Liver (tissue), 9 donors: ENCODE measurements around the gene DUSP2. TPM values are rescaled to one million over a fixed set of nuclear protein-coding genes. Genes with fewer than 3 reads are reported as not detected.

Experiments used
- DNase-seq: peaks from one replicate; pipeline ENCODE4 v3.0.0-alpha.2; 2017; ENCODE audit warnings: low spot score
- H3K27ac ChIP-seq, 2 donors: one replicate each; pipeline ENCODE4 v1.7.0; 2013; ENCODE audit warnings: inconsistent platforms in 2 of 2, low read length in 2 of 2, control low read depth in 1 of 2, low read depth in 1 of 2, mild to moderate bottlenecking in 1 of 2
- H3K27me3 ChIP-seq, 4 donors: one replicate each; pipeline versions ENCODE4 v1.6.1 to v1.7.0; 2013; ENCODE audit warnings: low read length in 3 of 4, inconsistent platforms in 1 of 4, mild to moderate bottlenecking in 1 of 4, moderate library complexity in 1 of 4; ENCODE audit not compliant: control insufficient read depth in 4 of 4, insufficient read depth in 4 of 4
- H3K36me3 ChIP-seq, 4 donors: one replicate each; pipeline versions ENCODE4 v1.6.1 to v1.7.0; 2013; ENCODE audit warnings: low read length in 3 of 4, mild to moderate bottlenecking in 3 of 4, low read depth in 1 of 4, moderate library complexity in 1 of 4; ENCODE audit not compliant: control insufficient read depth in 4 of 4, insufficient read depth in 3 of 4
- H3K4me1 ChIP-seq, 4 donors: one replicate each; pipeline versions ENCODE4 v1.6.1 to v1.7.0; 2013; ENCODE audit warnings: low read length in 3 of 4, mild to moderate bottlenecking in 3 of 4, moderate library complexity in 1 of 4; ENCODE audit not compliant: control insufficient read depth in 4 of 4, insufficient read depth in 4 of 4
- H3K4me3 ChIP-seq, 3 donors: one replicate each; pipeline versions ENCODE4 v1.6.1 to v1.7.0; 2013; ENCODE audit warnings: low read length in 3 of 3, control low read depth in 1 of 3, low read depth in 1 of 3, mild to moderate bottlenecking in 1 of 3
- H3K9ac ChIP-seq, 2 donors: one replicate each; pipeline ENCODE4 v1.7.0; 2013; ENCODE audit warnings: low read length in 2 of 2, mild to moderate bottlenecking in 2 of 2, moderate library complexity in 2 of 2, control low read depth in 1 of 2, low read depth in 1 of 2
- H3K9me3 ChIP-seq, 4 donors: one replicate each; pipeline versions ENCODE4 v1.6.1 to v1.7.0; 2013; ENCODE audit warnings: low read length in 3 of 4; ENCODE audit not compliant: control insufficient read depth in 4 of 4
- ATF3 ChIP-seq: IDR thresholded peaks from 2 replicates; pipeline ENCODE4 v1.6.1; 2016; ENCODE audit warnings: antibody characterized with exemption
- EGR1 ChIP-seq, 2 donors: IDR thresholded peaks; 2 replicates each; pipeline ENCODE4 v1.6.1; 2016 to 2018; ENCODE audit warnings: antibody characterized with exemption in 2 of 2, low read depth in 2 of 2
- FOXA1 ChIP-seq: IDR thresholded peaks from 2 replicates; pipeline ENCODE4 v1.6.1; 2016; ENCODE audit warnings: antibody characterized with exemption
- FOXA2 ChIP-seq: IDR thresholded peaks from 2 replicates; pipeline ENCODE4 v1.6.1; 2016; ENCODE audit warnings: antibody characterized with exemption
- GABPA ChIP-seq, 2 donors: IDR thresholded peaks in 1 of 2; conservative IDR thresholded peaks in 1 of 2; 2 replicates each; pipeline ENCODE4 v1.6.1; 2016; ENCODE audit warnings: antibody characterized with exemption in 2 of 2, mild to moderate bottlenecking in 1 of 2, moderate library complexity in 1 of 2
- HNF4A ChIP-seq, 2 donors: conservative IDR thresholded peaks; 2 replicates each; pipeline ENCODE4 v1.6.1; 2016; ENCODE audit warnings: antibody characterized with exemption in 2 of 2, mild to moderate bottlenecking in 2 of 2
- HNF4G ChIP-seq: IDR thresholded peaks from 2 replicates; pipeline ENCODE4 v1.6.1; 2016; ENCODE audit warnings: antibody characterized with exemption
- JUND ChIP-seq, 2 donors: IDR thresholded peaks; 2 replicates each; pipeline ENCODE4 v1.6.1; 2016; ENCODE audit warnings: antibody characterized with exemption in 2 of 2
- MAX ChIP-seq: IDR thresholded peaks from 2 replicates; pipeline ENCODE4 v1.6.1; 2016; ENCODE audit warnings: antibody characterized with exemption
- NR2F2 ChIP-seq: IDR thresholded peaks from 2 replicates; pipeline ENCODE4 v1.6.1; 2016; ENCODE audit warnings: antibody characterized with exemption
- RAD21 ChIP-seq, 2 donors: IDR thresholded peaks; 2 replicates each; pipeline ENCODE4 v1.6.1; 2016; ENCODE audit warnings: antibody characterized with exemption in 2 of 2, mild to moderate bottlenecking in 2 of 2
- REST ChIP-seq: IDR thresholded peaks from 2 replicates; pipeline ENCODE4 v1.6.1; 2016; ENCODE audit warnings: antibody characterized with exemption, mild to moderate bottlenecking
- RXRA ChIP-seq, 2 donors: IDR thresholded peaks; 2 replicates each; pipeline ENCODE4 v1.6.1; 2017 to 2018; ENCODE audit warnings: antibody characterized with exemption in 2 of 2, mild to moderate bottlenecking in 1 of 2
- SP1 ChIP-seq: IDR thresholded peaks from 2 replicates; pipeline ENCODE4 v1.6.1; 2018; ENCODE audit warnings: antibody characterized with exemption, mild to moderate bottlenecking
- TAF1 ChIP-seq: conservative IDR thresholded peaks from 2 replicates; pipeline ENCODE4 v1.6.1; 2016; ENCODE audit warnings: antibody characterized with exemption, mild to moderate bottlenecking
- YY1 ChIP-seq: IDR thresholded peaks from 2 replicates; pipeline ENCODE4 v1.6.1; 2016; ENCODE audit warnings: antibody characterized with exemption, mild to moderate bottlenecking
- ZBTB33 ChIP-seq: IDR thresholded peaks from 2 replicates; pipeline ENCODE4 v1.6.1; 2016; ENCODE audit warnings: antibody characterized with exemption
- WGBS: extraction: QIAGEN DNeasy Blood & Tissue Kit; methylation state at CpG from one replicate; pipeline ENCODE4 v1.1.7; 2013; 5-methylcytosine and 5-hydroxymethylcytosine counted together
- polyA plus RNA-seq, 2 donors: library from polyadenylated mRNA; stranded (reverse) in 1 of 2; unstranded in 1 of 2; fragments of 200-250 nt in 1 of 2; fragments of >200 nt in 1 of 2; fragmentation: Nextera tagmentation in 1 of 2; extraction: Ambion mirVana in 1 of 2; gene quantifications; one replicate each; pipeline versions ENCODE4 v1.2.1 to v1.2.3, GENCODE V29; 2013 to 2015
- total RNA-seq, 2 donors: library from RNA; depleted of rRNA; stranded (reverse); fragments of >200 nt; gene quantifications; one replicate each; pipeline ENCODE4 v1.2.3, GENCODE V29; 2014
- TF ChIP-seq, protein P1 (sequence below): fragments of 150-350 bp; IDR thresholded peaks from 2 replicates; pipeline ENCODE4 v1.5.1; 2017; ENCODE audit warnings: improper control_type of control experiment, low read depth, low read length; ENCODE audit not compliant: missing input control
- donor health status: healthy.
- donor health status: healthy.
- donor health status: healthy.
- donor health status: healthy.
- donor health status: healthy.

The DUSP2 gene
- total and polyA plus RNA-seq, 4 donors, result 0.99 to 2.8 (median 1.6) TPM

DNA sequence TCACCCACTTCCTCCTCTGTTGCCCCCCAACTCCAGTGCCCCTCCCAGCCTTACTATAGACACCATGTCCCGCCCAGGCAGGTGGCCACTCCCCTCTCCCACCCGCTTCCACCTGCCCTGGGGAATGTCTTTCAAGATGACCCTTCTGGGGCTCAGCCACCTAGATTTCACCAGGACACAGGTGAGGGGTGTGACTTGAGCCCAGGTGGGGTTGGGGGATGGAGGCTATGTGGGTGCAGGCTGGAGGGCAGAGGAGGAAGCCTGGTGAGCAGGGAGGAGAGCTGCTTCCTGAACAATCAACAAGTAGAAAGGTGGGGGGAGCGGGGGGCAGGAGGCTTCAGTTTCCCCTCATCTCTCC is 37.6 kb downstream of the DUSP2 start:
- peaks cover 0 to 10% (median 5%) of the 10 kb centered on the region in 4 donors for H3K9me3 ChIP-seq
- WGBS, result 79% methylated on average over 3 of the region's 3 CpGs

More for the DNA sequence above, 37.6 kb downstream of the DUSP2 start:
- H3K9ac ChIP-seq, result no peak overlapping the region
- H3K4me3 ChIP-seq, result no peak overlapping the region
- TF ChIP-seq NR2F2 (no peak), JUND (IDR thresholded peaks at IDR 0.05) (no peak), FOXA1 (no peak), TAF1 (no peak), RAD21 (IDR thresholded peaks at IDR 0.05) (no peak), HNF4G (no peak), EGR1 (IDR thresholded peaks at IDR 0.05; ENCODE audit: low read depth in 2 of 2) (no peak), YY1 (no peak), ZBTB33 (no peak), SP1 (no peak), HNF4A (conservative IDR thresholded peaks at IDR 0.05) (no peak), REST (no peak), FOXA2 (no peak), ATF3 (no peak), RXRA (IDR thresholded peaks at IDR 0.05) (no peak), GABPA (IDR thresholded peaks at IDR 0.05 in 1 of 2, conservative IDR thresholded peaks at IDR 0.05 in 1 of 2) (no peak), MAX (no peak)
- TF ChIP-seq, protein P1, sequence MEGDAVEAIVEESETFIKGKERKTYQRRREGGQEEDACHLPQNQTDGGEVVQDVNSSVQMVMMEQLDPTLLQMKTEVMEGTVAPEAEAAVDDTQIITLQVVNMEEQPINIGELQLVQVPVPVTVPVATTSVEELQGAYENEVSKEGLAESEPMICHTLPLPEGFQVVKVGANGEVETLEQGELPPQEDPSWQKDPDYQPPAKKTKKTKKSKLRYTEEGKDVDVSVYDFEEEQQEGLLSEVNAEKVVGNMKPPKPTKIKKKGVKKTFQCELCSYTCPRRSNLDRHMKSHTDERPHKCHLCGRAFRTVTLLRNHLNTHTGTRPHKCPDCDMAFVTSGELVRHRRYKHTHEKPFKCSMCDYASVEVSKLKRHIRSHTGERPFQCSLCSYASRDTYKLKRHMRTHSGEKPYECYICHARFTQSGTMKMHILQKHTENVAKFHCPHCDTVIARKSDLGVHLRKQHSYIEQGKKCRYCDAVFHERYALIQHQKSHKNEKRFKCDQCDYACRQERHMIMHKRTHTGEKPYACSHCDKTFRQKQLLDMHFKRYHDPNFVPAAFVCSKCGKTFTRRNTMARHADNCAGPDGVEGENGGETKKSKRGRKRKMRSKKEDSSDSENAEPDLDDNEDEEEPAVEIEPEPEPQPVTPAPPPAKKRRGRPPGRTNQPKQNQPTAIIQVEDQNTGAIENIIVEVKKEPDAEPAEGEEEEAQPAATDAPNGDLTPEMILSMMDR, result no peak
- H3K27ac ChIP-seq, result peak overlapping the region; percentile 10 to 19
- H3K27me3 ChIP-seq, result peaks cover 0 to 2% (median 0%) of the 10 kb centered on the region in 4 donors
- H3K4me1 ChIP-seq, result peaks cover 0 to 3% (median 0%) of the 10 kb centered on the region in 4 donors
- DNase-seq, result no peak
- no peaks in the 10 kb centered on the region for H3K36me3 ChIP-seq
